Activated CD4-positive, CD25-positive, alpha-beta regulatory T cell treated with anti-CD3 and anti-CD28 coated beads, Interleukin-2, amount 50 U/mL, for 72 hours (primary cell): Measurements from ENCODE around the gene DSCAM.
"Not testable (repeated sequence)": the region's sequence is repeated elsewhere in the genome, so short reads cannot be mapped to it uniquely, and the experiment has no call there.

ENCODE experiments used
- DNase-seq: peaks from one replicate; pipeline ENCODE4 v3.0.0; 2021

The DSCAM gene

DNA sequence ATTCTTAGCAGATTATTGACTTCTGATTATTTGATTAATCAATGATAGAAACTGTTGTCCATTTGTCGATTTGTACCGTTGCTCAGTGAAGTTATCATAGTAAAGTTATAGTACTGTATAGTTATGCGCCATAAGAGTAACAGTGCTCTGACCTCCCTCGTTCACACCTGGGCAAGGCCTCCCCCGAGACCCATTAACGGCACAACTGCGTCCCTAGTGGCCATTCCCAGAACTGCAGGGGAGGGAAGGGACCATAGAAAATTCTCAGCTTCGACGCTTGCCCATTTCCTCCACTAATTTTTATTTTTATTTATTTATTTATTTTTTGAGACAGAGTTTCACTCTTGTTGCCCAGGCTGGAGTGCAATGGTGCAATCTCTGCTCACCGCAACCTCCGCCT lies 334.4 kb downstream of the DSCAM start:
- DNase-seq: no peak

DNA sequence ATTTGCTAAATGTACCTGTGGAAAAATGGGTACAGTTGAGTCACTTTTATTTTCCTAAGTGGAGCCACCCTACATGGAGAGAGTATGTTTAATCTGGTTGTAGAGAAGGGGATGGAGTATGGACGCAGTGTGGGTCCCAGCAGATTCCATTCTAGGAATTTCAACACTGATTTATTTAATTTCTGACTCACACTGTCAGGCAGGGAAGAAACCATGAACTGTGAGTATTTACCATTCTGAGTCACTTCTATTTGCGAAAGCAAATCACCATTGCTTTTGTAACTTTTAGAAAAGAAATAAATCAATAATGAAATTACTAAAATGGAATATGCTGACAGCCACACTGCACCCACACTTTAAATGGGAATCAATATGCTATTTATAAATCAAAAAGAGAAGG lies 339.0 kb downstream of the DSCAM start:
- no peak for DNase-seq

DNA sequence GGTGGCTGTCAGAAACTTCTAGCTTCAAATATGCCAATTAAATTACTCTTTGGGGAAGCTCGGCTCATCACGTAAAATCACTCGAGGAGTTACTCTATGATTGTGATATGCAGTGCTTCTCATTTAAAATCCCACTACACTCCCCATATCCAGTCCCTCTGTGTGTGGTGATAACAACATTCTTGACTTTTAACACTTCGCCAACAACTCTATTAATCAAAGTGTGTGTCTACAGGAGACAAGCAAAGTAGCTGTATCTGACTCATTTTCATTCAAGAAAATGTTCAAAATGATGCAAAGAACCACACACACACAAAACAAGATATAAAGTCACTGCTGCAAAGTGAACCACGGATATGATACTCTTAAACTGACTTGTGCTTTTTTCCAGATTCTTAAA lies 341.3 kb downstream of the DSCAM start:
- no peak for DNase-seq

DNA sequence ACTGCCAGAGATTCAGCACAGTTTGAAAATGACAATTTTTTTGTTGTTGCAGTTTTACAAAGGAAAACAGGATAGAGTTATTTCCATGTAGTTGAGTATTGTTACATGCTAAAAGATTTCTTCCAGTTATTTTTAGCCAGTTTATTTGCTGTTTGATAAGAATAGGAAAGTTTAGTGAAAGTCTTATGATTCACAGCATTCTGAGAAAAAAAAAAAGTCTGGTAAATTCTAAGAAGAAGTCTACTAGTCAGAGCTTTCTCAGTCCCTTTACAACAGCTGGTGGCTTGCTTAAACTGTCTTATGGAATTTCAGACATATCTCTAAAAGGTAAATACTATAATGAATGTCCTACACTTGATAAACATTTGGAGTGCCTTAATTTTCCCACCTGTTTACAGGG lies 341.7 kb downstream of the DSCAM start:
- no peak for DNase-seq

DNA sequence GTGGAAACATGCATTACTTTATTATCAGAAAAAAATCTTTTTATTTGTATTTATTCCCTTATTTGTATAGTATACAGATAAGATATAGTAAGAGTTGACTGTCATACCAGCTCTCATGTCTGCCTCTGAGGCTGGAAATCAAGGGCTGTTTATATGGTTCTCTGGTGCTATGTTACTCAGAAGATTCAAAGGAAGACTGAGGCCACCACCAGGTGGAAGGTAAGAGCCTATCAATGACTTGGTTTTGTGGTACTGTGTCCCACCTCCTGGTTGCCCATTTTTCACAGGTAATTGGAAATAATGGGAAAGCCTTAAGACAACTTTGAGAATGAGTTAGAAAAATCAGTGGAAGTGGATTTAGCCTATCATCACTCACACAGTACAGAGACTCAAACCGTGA lies 342.1 kb downstream of the DSCAM start:
- no peak for DNase-seq

DNA sequence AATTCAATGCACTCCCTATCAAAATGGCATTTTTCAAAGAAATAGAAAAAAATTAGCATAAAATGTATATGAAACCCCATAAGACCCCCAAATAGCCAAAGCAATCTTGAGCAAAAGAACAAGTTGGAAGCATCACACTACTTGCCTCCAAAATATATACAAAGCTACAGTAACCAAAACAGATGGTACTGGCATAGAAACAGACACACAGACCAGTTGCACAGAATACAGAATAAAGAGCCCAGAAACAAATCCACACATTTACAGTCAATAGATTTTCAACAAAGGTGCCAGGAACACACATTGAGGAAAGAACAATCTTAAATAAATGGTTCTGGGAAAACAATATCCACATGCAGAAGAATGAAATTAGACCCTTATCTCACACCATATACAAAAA lies 350.8 kb downstream of the DSCAM start:
- no peak for DNase-seq

DNA sequence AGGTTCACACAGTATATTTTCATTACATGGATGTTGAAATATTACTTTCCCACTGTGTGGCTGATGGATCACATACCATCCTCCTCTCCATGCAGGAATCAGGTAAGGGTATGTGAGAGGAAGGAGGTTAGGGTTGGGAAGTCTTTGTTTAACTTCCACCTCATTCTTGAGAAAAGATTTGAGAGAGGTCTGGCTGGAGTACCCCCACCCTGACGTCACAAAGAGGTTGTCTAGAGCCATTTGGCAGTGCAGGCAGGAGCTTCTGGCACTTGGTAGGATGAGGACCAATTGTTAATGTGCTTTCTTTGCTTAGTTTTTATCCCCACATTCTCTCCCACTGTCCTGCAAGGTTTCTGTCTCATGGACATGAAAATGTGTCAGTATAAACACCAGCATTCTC lies 356.6 kb downstream of the DSCAM start:
- no peak for DNase-seq

DNA sequence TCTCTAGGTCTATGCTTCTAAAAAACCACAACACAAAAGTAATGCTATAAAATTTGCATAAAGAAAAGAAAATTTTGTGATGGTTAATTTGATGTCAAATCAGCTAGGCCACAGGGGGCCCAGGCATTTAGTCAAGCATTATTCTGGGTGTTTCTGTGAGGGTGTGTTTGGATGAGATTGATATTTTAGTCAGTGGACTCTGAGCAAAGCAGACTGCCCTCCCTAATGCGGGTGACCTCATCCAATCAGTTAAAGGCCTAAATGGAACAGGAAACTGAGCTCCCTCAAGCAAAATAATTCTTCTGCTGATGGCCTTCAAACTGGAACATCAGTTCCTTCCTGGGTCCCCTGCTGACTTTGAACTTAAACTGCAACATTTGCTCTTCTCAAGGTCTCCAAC lies 358.0 kb downstream of the DSCAM start:
- DNase-seq: no peak

DNA sequence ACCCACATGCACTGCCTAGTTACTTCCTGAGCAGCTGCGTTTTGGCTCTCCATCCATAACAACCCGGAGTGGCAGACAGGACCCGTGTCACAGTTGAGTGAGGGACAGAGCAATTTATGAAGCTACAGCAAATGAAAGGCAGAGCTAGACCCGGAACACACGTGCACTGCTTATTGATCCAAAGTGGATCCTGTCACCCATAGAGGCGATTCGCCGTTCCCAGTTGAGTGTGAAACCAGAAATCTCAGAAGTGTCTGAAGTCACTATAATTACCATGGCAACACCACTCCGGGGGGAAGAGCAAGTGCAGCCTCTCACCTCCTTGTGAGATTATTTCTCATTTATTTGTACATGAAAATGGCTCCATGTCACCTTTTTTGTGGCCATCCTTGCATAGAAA lies 365.2 kb downstream of the DSCAM start:
- DNase-seq: no peak

DNA sequence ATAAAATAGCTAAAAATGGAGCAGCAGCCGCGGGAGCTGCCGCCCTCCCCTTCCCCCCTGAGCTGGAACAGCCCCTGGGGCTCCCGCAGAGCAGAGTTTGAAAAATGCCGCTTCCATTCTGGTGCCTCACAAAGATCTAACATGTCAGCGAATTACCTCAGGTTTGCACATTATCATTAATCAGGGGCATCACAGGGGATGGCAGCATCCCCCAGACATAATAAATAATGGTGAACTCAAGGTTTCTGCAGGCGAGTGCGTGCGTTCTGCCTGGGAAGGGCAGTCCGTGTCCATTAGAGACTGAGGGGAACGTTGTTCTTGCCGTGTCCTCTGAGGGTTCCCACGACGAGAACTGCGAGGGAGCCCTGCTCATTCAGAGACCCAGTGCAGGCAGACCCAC lies 372.4 kb downstream of the DSCAM start:
- DNase-seq: no peak

DNA sequence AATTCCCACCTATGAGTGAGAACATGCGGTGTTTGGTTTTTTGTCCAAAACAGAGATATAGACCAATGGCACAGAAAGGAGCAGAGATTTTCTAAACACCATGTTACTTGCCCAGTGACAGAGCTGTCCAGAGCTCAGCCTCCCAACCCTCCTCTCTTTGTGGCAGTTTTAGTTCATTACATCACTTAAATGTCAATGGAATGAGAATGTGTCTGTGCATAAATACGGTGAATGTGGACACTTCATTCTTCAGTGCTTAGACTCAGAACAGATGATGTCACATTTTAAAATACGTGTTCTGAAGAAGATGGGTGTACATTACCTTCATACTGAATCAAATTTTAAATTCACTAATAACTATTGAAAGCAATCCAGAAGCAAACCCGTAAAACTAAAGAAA lies 374.9 kb downstream of the DSCAM start:
- DNase-seq: no peak

DNA sequence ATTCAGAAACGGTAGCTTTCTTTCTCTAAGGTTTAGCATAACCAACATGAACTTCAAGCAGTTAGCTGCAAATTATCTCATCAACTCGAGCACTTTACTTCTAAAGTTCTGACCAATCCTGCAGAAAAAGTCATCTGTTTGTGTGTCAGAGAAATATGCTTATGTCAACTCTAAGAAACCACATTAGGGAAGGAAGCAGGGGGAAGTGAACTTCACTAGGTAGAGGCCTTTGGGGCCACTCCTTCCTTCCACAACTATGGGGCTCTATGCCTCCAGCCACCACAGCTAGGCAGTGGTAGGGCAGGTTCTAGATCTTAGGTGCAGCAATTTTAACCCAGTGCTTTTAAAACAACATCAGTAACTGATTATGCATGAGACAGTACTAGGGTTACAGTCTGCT lies 375.9 kb downstream of the DSCAM start:
- DNase-seq: no peak

DNA sequence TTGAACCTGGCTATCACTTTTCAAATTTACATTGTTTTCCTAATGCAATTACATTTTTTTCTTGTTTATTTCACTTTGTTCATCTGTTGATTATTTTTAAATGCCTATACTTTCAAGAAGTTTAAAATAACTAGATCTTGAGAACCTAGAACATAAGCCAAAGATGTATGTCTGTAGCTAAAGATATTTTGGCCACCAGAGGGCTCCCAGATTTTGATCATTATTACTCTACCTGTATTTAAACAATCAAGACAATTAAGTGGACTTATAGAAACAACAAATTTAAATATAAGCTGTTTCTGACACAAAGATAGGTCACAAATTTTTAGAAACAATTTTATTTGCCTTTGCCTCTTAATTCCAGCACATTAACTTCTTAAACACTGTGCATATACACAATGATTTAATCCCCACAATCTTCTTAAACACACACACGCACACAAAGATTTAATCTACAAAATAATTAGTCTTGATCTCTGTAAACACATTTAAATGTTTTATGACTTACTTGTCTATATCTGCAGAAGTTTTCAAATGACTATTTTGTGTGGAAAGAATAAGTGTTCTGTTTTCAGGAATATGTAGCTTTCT lies 380.0 kb downstream of the DSCAM start:
- no peak for DNase-seq

DNA sequence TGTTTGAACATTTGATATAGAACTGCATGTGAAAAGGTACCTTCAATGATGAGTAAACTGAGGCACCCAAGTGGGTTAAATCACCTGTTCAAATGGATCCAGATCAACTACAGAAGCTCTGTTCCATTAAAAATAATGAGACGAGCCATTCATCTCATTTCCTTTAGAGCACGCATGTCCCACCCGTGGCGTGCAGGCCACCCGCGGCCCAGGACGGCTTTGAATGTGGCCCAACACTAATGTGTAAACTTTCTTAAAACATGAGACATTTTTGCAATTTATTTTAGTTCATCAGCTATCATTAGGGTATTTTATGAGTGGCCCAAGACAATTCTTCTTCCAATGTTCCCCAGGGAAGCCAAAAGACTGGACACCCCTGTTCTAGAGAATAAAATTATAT lies 381.6 kb downstream of the DSCAM start:
- DNase-seq: no peak

DNA sequence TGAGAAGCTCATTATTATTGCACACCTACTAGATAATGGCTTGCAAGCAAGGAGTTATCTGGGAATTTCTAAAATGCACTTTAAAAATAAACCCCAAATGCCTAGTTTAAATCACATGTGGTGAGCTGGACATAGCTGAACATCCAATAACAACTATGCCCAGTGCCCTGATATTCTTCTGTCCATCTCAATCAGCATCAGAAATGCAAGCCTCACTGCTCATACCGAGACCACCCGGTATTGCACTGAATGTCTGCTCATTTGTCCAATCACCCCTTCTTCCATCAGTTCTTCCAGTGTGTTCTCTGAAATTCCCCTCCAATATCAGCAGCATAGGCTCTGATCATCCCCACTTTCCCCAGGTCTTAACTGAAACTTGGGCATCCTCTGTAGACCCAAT lies 383.8 kb downstream of the DSCAM start:
- DNase-seq: no peak

DNA sequence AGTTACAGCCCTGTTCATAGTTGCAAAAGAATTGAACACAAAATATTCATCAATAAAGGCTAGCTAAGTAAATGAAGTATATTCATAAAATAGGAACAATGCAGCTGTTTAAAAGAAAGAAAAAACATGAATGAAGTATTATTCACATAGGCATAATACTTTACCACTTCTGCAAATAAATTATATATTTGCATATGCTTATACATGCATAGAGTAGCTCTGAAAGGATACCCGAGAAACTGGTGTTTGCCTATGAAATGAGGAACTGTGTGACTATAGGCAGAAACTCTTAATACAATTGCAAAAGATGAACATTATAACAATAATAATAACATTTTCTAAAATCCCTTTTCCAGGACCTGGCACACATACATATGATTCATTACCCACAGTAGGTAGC lies 385.9 kb downstream of the DSCAM start:
- no peak for DNase-seq

DNA sequence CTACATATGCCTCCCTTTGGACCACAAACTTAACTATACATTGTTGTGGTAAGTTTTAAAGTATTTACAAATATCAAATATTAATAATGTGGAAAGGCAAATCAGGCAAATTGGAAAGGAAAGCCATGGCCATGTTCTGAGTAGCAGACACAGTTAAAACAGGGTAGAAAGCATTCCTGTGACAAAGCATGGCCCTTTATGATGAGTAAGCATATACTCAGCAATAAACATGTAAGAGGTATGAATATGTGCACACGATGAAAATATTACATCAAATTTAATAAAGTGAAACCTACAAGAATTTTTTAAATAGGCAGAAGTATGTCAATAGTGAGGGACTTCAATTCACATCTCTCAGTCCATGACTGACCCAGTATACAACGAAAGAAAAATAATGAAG lies 389.2 kb downstream of the DSCAM start:
- DNase-seq: no peak

DNA sequence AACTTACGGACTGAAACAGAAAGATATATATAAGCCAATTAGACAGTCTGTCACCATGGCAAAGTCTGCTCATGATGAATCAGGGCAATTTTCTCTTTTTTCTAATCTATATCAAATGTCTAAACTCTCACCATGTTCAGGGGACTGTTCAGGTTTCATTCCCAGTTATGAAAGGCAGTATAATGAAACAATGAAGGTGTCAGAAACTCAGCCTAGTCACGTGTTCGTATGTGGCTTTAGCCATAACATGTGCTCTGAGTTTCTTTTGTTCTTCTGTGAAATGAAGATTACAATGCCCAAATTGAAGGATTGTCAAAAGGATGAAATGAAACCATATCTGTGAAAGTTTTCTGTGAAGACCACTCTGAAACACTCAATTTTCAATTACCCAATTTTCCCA lies 392.9 kb downstream of the DSCAM start:
- no peak for DNase-seq

DNA sequence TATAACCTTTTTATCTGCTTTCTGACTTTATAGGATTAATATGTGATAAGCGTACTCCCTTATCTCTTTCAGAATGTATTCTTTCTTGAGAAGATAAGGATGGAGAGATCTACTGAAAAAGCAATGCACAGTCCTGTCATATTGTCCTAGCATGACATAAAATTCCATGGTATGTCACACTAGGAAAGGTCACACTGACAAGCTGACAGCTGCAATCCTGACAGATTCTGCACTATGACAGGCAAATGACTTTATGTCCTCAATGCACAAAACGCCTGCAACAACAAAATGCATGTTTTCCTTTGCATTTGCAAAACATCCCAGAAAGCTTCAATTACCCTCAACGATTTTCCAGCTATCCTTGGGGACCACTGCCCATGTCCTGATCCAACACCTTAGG lies 393.8 kb downstream of the DSCAM start:
- no peak for DNase-seq

DNA sequence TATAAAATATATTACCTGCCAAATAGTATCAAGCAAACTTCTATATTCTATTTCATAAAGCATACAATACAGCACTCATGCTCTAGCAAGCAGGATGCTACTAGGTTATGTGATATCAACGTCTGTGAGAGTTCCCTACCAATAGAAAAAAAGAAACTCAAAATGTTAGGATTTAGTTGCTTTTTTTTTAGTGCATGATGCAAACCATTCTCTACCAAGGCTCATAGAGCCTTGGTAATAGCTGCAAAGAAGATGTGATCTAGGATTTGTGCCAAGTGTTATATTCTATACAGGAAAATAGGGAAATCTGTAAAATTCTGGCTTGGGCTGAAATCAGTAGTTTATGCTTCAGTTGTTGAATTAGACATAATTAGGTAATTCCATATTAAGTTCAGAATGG lies 394.4 kb downstream of the DSCAM start:
- no peak for DNase-seq

DNA sequence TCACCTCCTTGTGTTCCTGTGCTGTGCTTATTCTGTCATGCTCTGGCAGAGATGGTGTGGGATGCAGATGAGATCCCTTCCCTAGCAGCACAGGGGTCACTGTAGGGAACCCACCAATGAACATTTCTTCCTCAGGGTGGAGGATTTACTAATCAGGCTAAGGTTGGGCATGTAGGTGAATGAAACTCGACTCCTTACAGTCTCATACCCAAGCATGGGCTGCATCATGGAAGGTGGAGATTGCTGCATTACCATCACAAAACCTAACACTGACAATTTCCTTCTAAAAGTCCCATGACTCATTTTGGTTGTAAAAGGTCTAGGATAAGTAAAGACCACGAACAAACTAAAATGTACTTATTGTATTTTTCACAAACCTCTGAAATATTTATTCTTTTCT lies 399.9 kb downstream of the DSCAM start:
- DNase-seq: no peak

DNA sequence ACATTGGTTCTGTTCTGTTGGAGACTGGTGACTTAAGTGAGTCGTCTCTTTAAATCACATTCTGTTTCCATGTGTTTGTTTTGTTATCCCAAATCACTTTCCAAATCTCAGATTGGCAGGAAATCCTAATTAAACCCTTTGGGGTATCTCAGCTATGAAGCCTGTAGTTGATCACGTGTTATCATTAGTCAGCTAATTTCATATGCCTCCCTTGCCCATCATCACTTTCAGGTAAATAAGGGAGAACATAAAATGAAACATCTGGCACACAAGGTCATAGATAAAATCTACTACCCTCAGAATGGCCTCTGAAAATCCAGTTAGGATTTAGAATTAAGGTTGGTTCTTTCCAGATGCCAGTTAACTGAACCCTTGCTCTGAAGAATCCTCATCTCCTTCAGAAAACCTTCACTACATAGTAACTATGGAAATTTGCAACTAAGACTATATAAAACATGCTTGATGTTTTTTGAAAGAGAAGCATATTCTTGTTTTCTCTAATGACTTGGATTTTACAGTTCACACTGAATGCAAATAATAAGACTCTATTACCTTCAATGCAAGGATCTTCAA lies 401.5 kb downstream of the DSCAM start:
- DNase-seq: no peak

DNA sequence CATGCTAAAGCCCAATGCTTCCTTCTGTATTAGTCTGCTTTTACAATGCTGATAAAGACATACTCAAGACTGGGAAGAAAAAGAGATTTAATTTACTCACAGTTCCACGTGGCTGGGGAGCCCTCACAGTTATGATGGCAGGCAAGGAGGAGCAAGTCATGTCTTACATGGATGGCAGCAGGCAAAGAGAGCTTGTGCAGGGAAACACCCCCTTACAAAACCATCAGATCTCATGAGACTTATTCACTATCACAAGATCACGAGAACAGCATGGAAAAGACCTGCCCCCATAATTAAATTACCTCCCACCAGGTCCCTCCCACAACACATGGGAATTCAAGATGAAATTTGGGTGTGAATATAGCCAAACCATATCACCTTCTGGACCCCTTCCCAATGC lies 407.4 kb downstream of the DSCAM start:
- DNase-seq: not testable (repeated sequence)

DNA sequence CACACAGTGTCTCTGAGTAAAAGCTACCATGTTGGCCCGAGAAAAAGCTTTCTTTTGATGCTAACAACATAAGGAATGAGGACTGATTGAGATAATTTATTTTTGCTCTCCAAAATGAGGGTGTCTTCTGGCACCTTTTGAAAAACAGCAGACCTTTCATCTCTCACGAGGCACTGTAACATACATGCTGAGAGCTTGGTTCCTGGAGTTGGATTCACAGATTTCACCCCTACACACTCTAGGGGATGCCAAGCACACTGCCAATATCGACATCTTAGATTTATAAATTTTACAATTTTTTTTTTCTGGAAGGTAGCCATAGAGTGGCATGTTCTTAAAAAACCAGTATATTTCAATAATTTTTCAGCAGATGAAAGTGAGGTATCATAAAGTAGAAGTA lies 408.3 kb downstream of the DSCAM start:
- DNase-seq: no peak

DNA sequence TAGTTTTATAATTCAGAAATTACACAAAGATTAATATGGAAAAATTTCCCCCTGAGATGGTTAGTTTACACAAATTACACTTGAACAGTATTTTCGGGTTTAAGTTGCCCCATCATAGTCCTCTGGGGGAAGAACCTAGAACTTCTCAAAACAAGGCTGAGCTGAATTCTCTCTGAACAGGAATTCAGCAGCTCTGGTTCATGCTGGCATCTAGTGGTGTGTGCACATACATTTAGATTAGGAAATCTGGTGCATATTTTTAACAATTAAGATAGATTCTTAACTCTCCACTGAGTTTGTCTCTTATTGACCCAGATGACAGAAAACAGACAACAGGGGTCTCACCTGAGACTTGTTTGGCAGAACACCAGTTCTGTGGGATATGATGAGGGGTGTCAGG lies 410.7 kb downstream of the DSCAM start:
- no peak for DNase-seq

DNA sequence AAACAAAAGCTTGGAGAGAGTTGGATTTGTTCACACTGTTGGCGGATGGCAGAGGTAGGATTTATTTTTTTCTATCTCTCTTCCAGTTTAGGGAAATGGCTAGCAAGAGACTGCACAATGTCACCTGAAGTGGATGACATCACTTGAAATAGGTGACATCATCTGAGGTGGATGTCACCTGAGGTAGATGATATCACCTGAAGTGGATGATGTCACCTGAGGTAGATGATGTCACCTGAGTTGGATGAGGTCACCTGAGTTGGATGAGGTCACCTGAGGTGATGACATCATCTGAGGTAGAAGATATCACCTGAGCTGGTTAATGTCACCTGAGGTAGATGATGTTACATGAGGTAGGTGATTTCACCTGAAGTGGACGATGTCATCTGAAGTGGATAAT lies 413.4 kb downstream of the DSCAM start:
- no peak for DNase-seq
